C4-2B (cell line): ENCODE results near the gene NEU2.

Experiments
- ZFX ChIP-seq: fragments of 450-650 bp; IDR thresholded peaks from 2 replicates; pipeline ENCODE4 v1.6.1; 2017
- TF ChIP-seq, protein P1 (sequence below): fragments of 450-650 bp; conservative IDR thresholded peaks from 2 replicates; pipeline ENCODE4 v1.5.1; 2017; ENCODE audit warnings: mild to moderate bottlenecking

DNA sequence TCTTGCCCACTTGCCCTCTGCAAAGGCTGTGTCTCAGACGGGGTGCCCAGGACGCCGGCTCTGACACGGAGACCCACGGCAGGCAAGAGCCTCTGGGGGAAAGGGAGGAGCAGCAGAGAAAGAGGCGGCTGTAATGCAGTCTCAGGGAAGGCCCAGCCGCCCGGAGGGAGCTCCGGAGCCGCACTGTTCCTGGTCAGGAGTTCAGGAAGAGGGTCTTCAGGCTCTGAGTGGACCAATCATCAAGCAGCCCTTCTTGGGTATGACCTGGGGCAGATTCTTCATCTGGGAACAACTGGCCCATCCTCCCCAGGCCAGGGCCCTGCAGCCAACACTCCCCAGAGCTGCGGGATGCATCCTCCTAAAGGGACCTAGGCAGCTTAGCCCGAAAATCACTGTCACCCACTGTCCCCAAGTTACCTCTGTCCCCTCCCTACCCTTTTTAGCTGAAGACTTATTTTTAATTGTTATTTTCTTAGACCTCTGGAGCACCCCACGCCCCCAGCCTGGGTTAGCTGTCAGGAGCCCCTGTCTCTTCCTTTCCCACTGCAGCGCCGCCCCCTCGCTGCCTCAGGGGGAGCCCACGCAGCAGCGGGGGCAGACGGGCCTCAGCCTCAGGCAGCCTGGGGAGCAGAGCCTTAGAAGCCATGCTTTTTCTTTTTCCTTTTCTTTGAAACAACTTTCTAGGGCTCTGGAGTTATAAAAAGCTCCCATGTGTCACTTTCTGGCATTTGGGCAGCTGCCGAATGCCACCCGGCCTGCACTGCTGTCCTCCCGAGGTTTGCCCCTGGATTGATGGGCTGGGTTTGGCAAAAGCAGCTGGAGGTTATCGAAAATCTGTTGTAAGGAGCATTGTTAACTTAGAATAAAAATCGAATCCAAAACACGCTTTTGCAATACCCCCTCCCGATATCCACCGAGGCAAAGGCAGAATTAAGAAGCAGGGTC is 644 bp upstream of the NEU2 start:
- TF ChIP-seq, protein P1, sequence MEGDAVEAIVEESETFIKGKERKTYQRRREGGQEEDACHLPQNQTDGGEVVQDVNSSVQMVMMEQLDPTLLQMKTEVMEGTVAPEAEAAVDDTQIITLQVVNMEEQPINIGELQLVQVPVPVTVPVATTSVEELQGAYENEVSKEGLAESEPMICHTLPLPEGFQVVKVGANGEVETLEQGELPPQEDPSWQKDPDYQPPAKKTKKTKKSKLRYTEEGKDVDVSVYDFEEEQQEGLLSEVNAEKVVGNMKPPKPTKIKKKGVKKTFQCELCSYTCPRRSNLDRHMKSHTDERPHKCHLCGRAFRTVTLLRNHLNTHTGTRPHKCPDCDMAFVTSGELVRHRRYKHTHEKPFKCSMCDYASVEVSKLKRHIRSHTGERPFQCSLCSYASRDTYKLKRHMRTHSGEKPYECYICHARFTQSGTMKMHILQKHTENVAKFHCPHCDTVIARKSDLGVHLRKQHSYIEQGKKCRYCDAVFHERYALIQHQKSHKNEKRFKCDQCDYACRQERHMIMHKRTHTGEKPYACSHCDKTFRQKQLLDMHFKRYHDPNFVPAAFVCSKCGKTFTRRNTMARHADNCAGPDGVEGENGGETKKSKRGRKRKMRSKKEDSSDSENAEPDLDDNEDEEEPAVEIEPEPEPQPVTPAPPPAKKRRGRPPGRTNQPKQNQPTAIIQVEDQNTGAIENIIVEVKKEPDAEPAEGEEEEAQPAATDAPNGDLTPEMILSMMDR, result no peak
- no peak for TF ChIP-seq ZFX
